PC-3 (cell line): ENCODE results near the gene GPN2. TPM values are rescaled to one million over a fixed set of nuclear protein-coding genes. Genes with fewer than 3 reads are reported as not detected.

Source experiments
- ATAC-seq: fragments of 200-7000 bp; cut with Tn5 transposase; 2 replicates; pipeline ENCODE4 v1.9.1; 2020; ENCODE audit warnings: mild to moderate bottlenecking, moderate library complexity
- BruUV-seq: library from RNA; stranded (reverse); fragments of 400-500 nt; replicated peaks from 2 replicates; lab custom pipeline; 2021; lab: Mats Ljungman, UMichigan
- CTCF ChIA-PET: fragments of 300-600 bp; sonication (Branson Sonifier 250); formaldehyde crosslinking; loops from one replicate; lab custom pipeline; 2022; ENCODE audit warnings: antibody characterized with exemption; lab: Charles Lee
- POLR2A ChIA-PET: fragments of 300-600 bp; sonication (Branson Sonifier 250); formaldehyde crosslinking; loops from one replicate; lab custom pipeline; 2022; ENCODE audit warnings: antibody characterized with exemption; ENCODE audit not compliant: unreplicated experiment; lab: Charles Lee
- DNase-seq: peaks from one replicate; pipeline ENCODE4 v3.0.0-alpha.2; 2015
- H2AFZ ChIP-seq: fragments of 300-600 bp; sonication (generic); 2 replicates; pipeline ENCODE4 v1.6.0; 2016; ENCODE audit warnings: antibody characterized with exemption, low read length
- H3F3A ChIP-seq: fragments of 300-600 bp; sonication (generic); one replicate; pipeline ENCODE4 v1.6.0; 2017; ENCODE audit warnings: antibody characterized with exemption, low read length, control low read depth, mild to moderate bottlenecking; ENCODE audit not compliant: unreplicated experiment
- H3K27ac ChIP-seq: fragments of 300-600 bp; sonication (generic); 2 replicates; pipeline ENCODE4 v1.5.1; 2016; ENCODE audit warnings: mild to moderate bottlenecking, low read length
- H3K27me3 ChIP-seq: fragments of 300-600 bp; sonication (generic); 2 replicates; pipeline ENCODE4 v1.6.1; 2016; ENCODE audit warnings: low read length, mixed read lengths
- H3K36me3 ChIP-seq: fragments of 300-600 bp; sonication (generic); 2 replicates; pipeline ENCODE4 v1.6.1; 2016; ENCODE audit warnings: low read depth, mixed run types, low read length, mixed read lengths
- H3K4me1 ChIP-seq: fragments of 300-600 bp; sonication (generic); 2 replicates; pipeline ENCODE4 v1.5.1; 2016; ENCODE audit warnings: low read length; ENCODE audit not compliant: insufficient read depth
- H3K4me2 ChIP-seq: fragments of 300-600 bp; sonication (generic); 2 replicates; pipeline ENCODE4 v1.6.0; 2016; ENCODE audit warnings: low read length
- H3K4me3 ChIP-seq: fragments of 300-600 bp; sonication (generic); 2 replicates; pipeline ENCODE4 v1.5.1; 2016; ENCODE audit warnings: mild to moderate bottlenecking, low read length, mixed read lengths
- H3K79me2 ChIP-seq: fragments of 300-600 bp; sonication (generic); 2 replicates; pipeline ENCODE4 v1.6.1; 2017; ENCODE audit warnings: low read length, mixed read lengths
- H3K9ac ChIP-seq: fragments of 300-600 bp; sonication (generic); 2 replicates; pipeline ENCODE4 v1.6.0; 2016; ENCODE audit warnings: mild to moderate bottlenecking, low read length
- H3K9me2 ChIP-seq: fragments of 300-600 bp; sonication (generic); replicated peaks from 2 replicates; pipeline ENCODE4 v1.6.1; 2016; ENCODE audit warnings: mixed run types, low read length, mixed read lengths
- H3K9me3 ChIP-seq: fragments of 300-600 bp; sonication (generic); 2 replicates; pipeline ENCODE4 v1.6.1; 2016; ENCODE audit warnings: low read length, mixed read lengths
- H4K20me1 ChIP-seq: fragments of 300-600 bp; sonication (generic); 2 replicates; pipeline ENCODE4 v1.6.1; 2016; ENCODE audit warnings: low read length, mixed read lengths
- EZH2 ChIP-seq: fragments of 300-600 bp; sonication (generic); IDR thresholded peaks from one replicate; pipeline ENCODE4 v1.6.1; 2017; ENCODE audit warnings: antibody characterized with exemption, mild to moderate bottlenecking, low read length; ENCODE audit not compliant: unreplicated experiment
- EZH2phosphoT487 ChIP-seq: fragments of 300-600 bp; sonication (generic); IDR thresholded peaks from 2 replicates; pipeline ENCODE4 v1.6.1; 2018; ENCODE audit warnings: mild to moderate bottlenecking, antibody characterized with exemption, low read length, borderline replicate concordance
- intact Hi-C: fragments of 100-400 bp; cut with micrococcal nuclease; formaldehyde crosslinking; loops from 2 replicates; pipeline ENCODE4 v1.9.0; 2023
- total RNA-seq: library from RNA; depleted of rRNA; stranded (reverse); fragments of >200 nt; gene quantifications from 2 replicates; pipeline ENCODE4 v1.2.3, GENCODE V29; 2014
- TF ChIP-seq, protein P1 (sequence below): fragments of 300-600 bp; sonication (generic); conservative IDR thresholded peaks from 2 replicates; pipeline ENCODE4 v1.5.1; 2017; ENCODE audit warnings: antibody characterized with exemption, low read depth, mild to moderate bottlenecking, low read length

Gene GPN2
- total RNA-seq, 1 experiment from 2014 or later = 24.6 TPM

DNA sequence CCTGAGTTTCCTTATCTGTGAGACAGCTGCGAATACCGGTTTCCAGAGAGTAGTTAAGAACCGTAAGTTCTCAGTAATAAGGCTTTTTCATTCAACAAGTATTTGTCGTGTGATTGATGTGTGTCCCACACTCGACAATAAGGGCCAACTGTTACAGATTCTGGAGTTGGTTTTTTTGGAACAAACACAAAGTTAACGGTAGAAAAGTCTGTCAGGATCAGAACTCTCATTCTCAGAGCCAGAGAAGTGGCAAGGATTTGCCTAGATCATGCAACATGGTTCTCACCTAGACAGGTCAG lies 32.3 kb upstream of the GPN2 start:
- no peak for DNase-seq
- peaks cover 56% of the 10 kb centered on the region for H3K79me2 ChIP-seq
- CTCF ChIA-PET = no interaction called here
- H3F3A ChIP-seq = no peaks in the 10 kb centered on the region
- H3K9me2 ChIP-seq = no peaks in the 10 kb centered on the region
- TF ChIP-seq EZH2phosphoT487 = no peak
- TF ChIP-seq, protein P1, sequence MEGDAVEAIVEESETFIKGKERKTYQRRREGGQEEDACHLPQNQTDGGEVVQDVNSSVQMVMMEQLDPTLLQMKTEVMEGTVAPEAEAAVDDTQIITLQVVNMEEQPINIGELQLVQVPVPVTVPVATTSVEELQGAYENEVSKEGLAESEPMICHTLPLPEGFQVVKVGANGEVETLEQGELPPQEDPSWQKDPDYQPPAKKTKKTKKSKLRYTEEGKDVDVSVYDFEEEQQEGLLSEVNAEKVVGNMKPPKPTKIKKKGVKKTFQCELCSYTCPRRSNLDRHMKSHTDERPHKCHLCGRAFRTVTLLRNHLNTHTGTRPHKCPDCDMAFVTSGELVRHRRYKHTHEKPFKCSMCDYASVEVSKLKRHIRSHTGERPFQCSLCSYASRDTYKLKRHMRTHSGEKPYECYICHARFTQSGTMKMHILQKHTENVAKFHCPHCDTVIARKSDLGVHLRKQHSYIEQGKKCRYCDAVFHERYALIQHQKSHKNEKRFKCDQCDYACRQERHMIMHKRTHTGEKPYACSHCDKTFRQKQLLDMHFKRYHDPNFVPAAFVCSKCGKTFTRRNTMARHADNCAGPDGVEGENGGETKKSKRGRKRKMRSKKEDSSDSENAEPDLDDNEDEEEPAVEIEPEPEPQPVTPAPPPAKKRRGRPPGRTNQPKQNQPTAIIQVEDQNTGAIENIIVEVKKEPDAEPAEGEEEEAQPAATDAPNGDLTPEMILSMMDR = no peak
- no peak for TF ChIP-seq EZH2
- H3K9ac ChIP-seq = peak overlapping the region; percentile 93
- intact Hi-C loops = loop anchor here (2.0 kb wide), 1 partner anchor 68 kb away; no protein-coding TSS in a partner anchor
- H3K36me3 ChIP-seq = peaks cover 18% of the 10 kb centered on the region
- TSS peak; percentile 68 for BruUV-seq
- H3K27me3 ChIP-seq = no peaks in the 10 kb centered on the region
- no peaks in the 10 kb centered on the region for H3K9me3 ChIP-seq
- no peak overlapping the region for H2AFZ ChIP-seq
- H3K27ac ChIP-seq = peak overlapping the region; percentile 67
- peak overlapping the region; percentile 87 for H3K4me2 ChIP-seq
- H3K4me1 ChIP-seq = peaks cover 30% of the 10 kb centered on the region
- ATAC-seq = no peak
- peaks cover 14% of the 10 kb centered on the region; the same call in 1 of the 2 replicates for H4K20me1 ChIP-seq
- POLR2A ChIA-PET = no interaction called here
- peak overlapping the region; percentile 83 for H3K4me3 ChIP-seq

DNA sequence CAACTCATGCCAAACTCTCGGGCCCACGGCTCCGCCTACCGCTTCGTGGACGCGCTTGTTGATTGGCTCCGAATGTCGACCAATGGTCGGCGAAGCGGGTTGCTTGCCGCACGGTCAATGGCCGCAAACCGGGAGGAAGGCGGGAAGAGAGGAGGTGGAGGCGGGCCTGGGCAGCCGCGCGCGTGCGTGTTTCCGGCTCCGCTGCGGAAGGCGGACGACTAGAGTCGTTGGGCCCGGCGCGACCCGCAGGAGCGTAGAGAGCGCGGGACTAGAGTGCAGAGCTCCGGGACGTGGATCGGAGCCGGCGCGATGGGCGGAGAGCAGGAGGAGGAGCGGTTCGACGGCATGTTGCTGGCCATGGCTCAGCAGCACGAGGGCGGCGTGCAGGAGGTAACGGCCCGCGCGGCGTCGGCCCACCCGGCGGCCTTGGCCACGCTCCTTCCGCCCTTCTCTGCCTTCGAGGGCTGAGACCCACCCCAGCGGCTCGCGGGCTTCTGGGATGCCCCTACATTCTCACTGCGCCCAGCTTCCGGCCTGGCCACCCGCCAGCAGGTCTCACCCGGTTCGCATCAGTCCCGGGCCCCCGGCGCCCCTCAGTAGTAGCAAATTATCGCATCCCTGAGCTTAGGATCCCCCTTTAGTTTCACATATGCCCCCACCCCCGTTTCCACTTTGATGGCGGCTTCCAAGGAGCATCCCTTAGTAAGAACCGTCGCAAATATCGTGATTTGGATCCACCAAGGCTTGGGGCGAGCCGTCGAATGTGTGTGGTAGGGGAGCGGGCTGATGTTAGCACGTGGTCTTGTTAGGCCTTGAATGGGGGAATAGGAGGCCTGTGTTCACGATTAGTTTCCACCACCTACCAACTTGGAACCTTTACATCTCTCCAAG lies 31.7 kb upstream of the GPN2 start, which contains the start of gene NUDC:
Gene NUDC (plus strand): TSS at position 204 of the 891 bp plus-strand sequence. CDS start 106 bp downstream, at position 310.
- intact Hi-C loops = loop anchor here (2.0 kb wide), 2 partner anchors 15 to 69 kb away; no protein-coding TSS in a partner anchor
- no TSS peak for BruUV-seq
- ATAC-seq (peak; percentile 92), DNase-seq (peak; percentile 98)
- Histone ChIP-seq H3K4me1 (peaks cover 30% of the 10 kb centered on the region), H3K9ac (peak within 1 kb of the TSS; percentile 93), H2AFZ (peak within 1 kb of the TSS; percentile 87), H3F3A (no peaks in the 10 kb centered on the region), H3K36me3 (peaks cover 15% of the 10 kb centered on the region), H3K9me2 (no peaks in the 10 kb centered on the region), H3K79me2 (peaks cover 50% of the 10 kb centered on the region), H3K4me3 (peak within 1 kb of the TSS; percentile 83), H3K4me2 (peak within 1 kb of the TSS; percentile 87), H3K27ac (peak within 1 kb of the TSS; percentile 67), H3K9me3 (no peaks in the 10 kb centered on the region), H4K20me1 (peaks cover 14% of the 10 kb centered on the region; the same call in 1 of the 2 replicates), H3K27me3 (no peaks in the 10 kb centered on the region)
- POLR2A ChIA-PET = no interaction called here
- CTCF ChIA-PET = interaction anchor here (0.6 kb wide), 1 partner anchor 190 kb away, joined by 3 read pairs; no protein-coding TSS in a partner anchor
- TF ChIP-seq EZH2 (no peak), EZH2phosphoT487 (no peak)
- TF ChIP-seq, protein P1 = no peak
